NCI-H2081 treated with DMSO at 0.1 percent for 48 hours (cell line): ENCODE measurements around the gene BAIAP3.

Source experiments
- DNase-seq: peaks from one replicate; lab custom pipeline; 2025; lab: John Stamatoyannopoulos, UW

BAIAP3 gene

GRCh38 chr16:1300664-1301476 lies 32.6 kb upstream of the BAIAP3 start:
- no peak for DNase-seq

DNA sequence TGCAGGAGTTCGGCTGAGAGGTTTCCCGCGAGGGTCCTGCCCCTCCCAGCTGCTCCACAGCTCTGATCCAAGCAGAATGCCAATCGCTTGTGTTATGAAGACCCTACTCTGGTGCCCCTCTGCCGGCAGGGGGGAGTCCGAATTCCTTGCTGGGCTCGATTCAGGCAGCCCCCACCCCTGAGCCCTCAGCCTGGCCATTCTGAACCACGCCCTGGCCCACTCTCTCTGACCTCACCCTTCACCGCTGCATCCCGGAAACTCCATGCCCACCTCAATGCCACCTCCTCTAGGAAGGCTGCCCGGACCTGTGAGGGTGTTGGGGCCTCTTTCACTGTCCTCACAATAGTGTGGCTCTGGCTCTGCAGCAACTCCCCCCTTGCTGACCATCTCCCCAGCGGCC lies 31.9 kb upstream of the BAIAP3 start:
- DNase-seq, result no peak

- DNase-seq, result no peak
Measured at GRCh38 chr16:1305823-1306222, 27.6 kb upstream of the BAIAP3 start.

GRCh38 chr16:1306334-1306733 lies 27.1 kb upstream of the BAIAP3 start:
- no peak for DNase-seq

DNA sequence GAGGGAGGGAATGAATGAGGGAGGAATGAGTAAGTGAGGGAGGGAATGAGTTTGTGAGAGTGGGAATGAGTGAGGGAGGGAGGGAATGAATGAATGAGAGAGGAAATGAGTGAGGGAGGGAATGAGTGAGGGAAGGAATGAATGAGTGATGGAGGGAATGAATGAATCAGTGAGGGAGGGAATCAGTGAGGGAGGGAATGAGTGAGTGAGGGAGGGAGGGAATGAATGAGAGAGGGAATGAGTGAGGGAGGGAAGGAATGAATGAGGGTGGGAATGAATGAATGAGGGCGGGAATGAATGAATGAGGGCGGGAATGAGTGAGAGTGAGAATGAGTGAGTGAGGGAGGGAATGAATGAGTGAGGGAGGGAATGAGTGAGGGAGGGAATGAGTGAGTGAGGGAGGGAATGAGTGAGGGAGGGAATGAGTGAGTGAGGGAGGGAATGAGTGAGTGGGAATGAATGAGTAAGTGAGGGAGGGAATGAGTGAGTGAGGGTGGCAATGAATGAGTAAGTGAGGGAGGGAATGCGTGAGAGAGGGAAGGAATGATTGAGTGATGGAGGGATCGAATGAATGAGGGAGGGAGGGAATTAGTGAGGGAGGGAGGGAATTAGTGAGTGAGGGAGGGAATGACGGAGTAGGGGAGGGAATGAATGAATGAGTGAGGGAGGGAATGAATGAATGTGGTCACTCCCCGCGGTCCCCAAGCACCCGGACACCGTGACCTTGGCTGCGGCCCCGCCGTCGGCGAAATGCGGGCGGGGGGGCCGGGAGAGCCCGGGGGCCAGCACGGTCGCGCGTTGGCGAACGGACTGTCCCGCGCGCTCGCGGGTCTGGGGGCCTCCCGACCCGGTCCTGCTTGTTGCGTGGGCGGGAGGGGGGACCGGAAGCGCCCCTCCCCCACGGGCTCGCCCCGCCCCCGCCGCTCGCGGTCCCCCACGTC lies 25.1 kb upstream of the BAIAP3 start:
- no peak for DNase-seq

GRCh38 chr16:1308977-1309885 lies 24.2 kb upstream of the BAIAP3 start, which contains the start of gene UBE2I:
Gene UBE2I, plus strand, starts transcription at chr16:1309636. Its CDS starts 4,395 bp downstream, at chr16:1314031.
- peak; percentile 73 for DNase-seq

- no peak for DNase-seq
Measured at GRCh38 chr16:1309888-1310831, 23.3 kb upstream of the BAIAP3 start.

GRCh38 chr16:1310832-1311200 lies 22.6 kb upstream of the BAIAP3 start:
- no peak for DNase-seq

DNA sequence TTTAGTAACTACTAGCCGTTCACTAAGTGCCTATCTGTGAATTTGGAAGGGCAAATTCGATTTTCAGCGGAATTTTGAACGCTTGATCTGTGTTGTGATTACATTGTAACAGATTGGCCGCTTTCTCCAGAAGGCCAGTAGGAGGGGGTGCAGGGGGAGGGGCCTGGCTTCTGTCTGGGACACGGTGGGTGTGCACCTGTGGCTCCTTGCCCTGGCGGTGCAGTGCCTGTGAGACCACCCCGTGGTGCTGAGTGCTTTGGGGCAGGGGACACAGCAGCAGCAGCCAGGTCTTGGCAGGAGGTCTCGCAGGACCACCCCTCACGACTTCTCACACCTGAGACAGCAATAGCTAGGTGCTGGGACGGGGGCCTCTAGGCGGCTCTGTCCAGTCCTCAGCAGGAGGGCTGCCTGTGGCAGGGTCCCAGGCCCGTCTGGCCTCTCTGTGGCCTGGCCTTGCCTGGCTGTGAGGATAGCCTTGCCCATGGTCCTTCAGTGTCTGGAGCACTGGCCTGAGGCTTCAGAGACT lies 22.2 kb upstream of the BAIAP3 start:
- no peak for DNase-seq

DNA sequence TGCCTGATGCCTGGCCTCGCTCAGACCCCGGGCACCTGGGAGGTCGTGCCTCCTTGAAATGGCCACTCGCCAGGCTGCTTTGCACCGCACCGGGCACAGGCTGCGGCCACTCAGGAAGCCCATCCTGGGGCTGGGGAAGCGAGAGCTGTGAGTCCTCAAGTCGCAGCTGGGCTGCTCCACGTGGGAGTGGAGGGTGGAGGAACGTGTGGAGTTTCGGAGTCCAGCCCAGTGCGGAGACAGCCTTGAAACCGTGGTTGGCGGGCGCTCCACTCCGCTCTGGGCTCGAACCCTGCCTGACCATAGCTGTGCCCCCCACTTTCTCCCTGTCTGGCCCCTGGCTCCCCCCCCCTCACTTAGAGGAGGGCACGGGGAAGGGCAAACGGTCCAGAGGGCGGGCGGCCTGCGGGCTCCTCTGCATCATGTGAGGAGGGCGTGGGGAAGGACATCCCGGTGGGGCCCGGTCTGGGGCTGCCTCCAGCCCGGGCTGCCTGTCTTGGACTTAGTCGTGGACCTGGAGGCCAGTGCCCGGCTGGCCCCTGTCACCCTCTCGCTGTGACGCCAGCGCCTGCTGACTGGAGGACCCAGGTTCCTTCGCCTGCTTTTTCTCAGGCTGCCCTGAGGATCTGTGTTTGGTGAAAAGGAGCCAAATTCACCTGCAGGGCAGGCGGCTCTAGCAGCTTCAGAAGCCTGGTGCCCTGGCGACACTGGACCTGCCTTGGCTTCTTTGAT lies 21.5 kb upstream of the BAIAP3 start:
- DNase-seq, result no peak

- DNase-seq, result no peak
Measured at GRCh38 chr16:1312467-1312816, 21.0 kb upstream of the BAIAP3 start.

DNA sequence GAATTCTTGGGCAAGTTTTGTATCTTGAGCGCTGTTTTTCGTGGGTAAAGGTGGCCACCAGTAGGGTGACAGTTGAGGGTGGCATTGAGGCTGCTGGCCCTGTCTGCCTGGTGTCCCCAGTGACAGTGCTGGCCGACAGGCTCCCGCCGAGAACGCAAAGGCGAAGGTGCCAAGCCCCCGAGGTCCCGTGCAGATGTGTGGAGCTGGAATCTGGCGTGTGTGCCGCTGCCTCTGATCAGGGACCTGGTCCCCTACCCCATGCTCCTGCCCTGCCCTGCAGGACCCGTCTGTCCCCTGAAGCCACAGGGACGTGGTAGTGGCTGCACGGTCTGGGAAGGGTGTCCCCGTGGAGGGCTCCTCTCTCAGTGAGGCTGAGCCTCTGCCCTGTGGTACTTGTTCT lies 20.5 kb upstream of the BAIAP3 start:
- no peak for DNase-seq

GRCh38 chr16:1313721-1314369 lies 19.6 kb upstream of the BAIAP3 start:
- no peak for DNase-seq

- no peak for DNase-seq
Measured at GRCh38 chr16:1314399-1315068, 18.9 kb upstream of the BAIAP3 start.

DNA sequence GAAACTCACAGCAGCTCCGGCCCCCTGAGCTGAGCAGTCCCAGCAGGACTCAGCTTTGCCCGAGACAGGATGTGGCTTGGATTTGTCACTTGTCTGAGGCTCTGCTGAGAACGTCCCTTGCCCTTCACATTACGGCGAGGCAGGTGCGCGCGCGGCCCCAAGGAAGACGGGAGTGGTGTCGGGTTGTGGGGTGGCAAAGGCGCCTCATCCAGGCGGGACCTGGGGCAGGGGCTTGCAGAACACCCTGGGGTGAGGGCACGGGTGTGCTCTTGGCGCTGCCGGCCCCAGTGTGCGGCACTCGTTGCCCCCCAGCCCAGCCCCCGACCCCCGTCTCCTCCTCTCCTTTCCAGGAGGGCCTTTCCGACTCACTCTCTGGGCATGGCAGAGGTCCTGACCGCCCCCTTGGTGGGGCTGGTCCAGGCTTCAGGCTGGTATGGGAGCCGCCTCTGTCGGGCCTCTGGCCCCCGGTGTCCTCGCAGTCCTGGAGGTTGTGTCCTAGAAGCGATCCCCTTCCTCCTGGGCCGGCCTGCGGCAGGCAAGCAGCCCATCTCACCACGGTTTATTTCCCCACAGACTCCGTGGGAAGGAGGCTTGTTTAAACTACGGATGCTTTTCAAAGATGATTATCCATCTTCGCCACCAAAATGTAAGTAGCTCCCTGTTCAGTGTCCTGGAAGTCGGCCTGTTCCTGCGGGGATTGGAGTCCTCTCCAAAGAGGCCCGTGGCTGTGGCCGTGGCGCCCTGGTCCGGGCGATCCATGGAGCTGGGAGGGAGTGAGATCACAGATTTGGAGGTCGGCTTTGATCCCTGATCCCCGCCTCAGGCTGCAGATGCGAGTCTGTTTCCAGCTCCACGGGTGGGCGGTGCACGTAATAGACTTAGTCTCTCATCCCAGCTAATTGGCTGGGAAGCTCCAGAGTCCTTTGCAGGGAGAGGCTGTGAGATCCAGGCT lies 18.1 kb upstream of the BAIAP3 start:
- no peak for DNase-seq

GRCh38 chr16:1316033-1316405 lies 17.4 kb upstream of the BAIAP3 start:
- no peak for DNase-seq

- DNase-seq, result no peak
Measured at GRCh38 chr16:1317479-1318267, 15.8 kb upstream of the BAIAP3 start.
